Endothelial cell of umbilical vein (primary cell): Measurements from ENCODE around the gene SERPINA5. TPM values are rescaled to one million over a fixed set of nuclear protein-coding genes. Genes with fewer than 3 reads are reported as not detected.

Source experiments
- BruUV-seq: library from RNA; stranded (reverse); fragments of 400-500 nt; replicated peaks from 2 replicates; lab custom pipeline; 2021; lab: Mats Ljungman, UMichigan
- CTCF ChIA-PET: fragments of 300-600, 350-600 bp; sonication (Branson Sonifier 250); formaldehyde crosslinking; loops from one replicate; lab custom pipeline; 2021; ENCODE audit warnings: antibody characterized with exemption, inconsistent platforms; lab: Charles Lee
- POLR2A ChIA-PET: fragments of 300-600, 350-600 bp; sonication (Branson Sonifier 250); formaldehyde crosslinking; loops from one replicate; lab custom pipeline; 2021; ENCODE audit warnings: antibody characterized with exemption, inconsistent platforms; lab: Charles Lee
- DNase-seq: peaks from one replicate; pipeline ENCODE4 v3.0.0-alpha.2; 2011; ENCODE audit warnings: low read depth, low spot score
- FAIRE-seq: peaks from 2 replicates; lab custom pipeline; 2011; peaks lifted over from hg19 to GRCh38; lab: Jason Lieb, UNC
- H2AFZ ChIP-seq: 2 replicates; pipeline ENCODE4 v1.6.0; 2012; ENCODE audit warnings: low read depth, low read length, control low read depth, inconsistent platforms
- H3K27ac ChIP-seq: 2 replicates; pipeline ENCODE4 v1.5.1; 2011; ENCODE audit warnings: low read depth, mild to moderate bottlenecking, control low read depth, low read length, moderate library complexity; ENCODE audit not compliant: insufficient read depth
- H3K27me3 ChIP-seq, 2 experiments: 2 replicates each; pipeline versions ENCODE4 v1.6.0 to v1.6.1; 2011; ENCODE audit warnings: low read length in 2 of 2, mixed read lengths in 1 of 2; ENCODE audit not compliant: control insufficient read depth in 2 of 2, insufficient read depth in 2 of 2
- H3K36me3 ChIP-seq, 2 experiments: 2 replicates in 1 of 2; 3 replicates in 1 of 2; pipeline ENCODE4 v1.5.1; 2011; ENCODE audit warnings: low read length in 2 of 2, mild to moderate bottlenecking in 1 of 2, moderate library complexity in 1 of 2; ENCODE audit not compliant: control insufficient read depth in 2 of 2, insufficient read depth in 2 of 2; ENCODE audit errors: extremely low read depth in 1 of 2
- H3K4me1 ChIP-seq: 3 replicates; pipeline ENCODE4 v1.5.1; 2011; ENCODE audit warnings: mild to moderate bottlenecking, low read length; ENCODE audit not compliant: control insufficient read depth, insufficient read depth; ENCODE audit errors: extremely low read depth
- H3K4me2 ChIP-seq: 2 replicates; pipeline ENCODE4 v1.6.1; 2011; ENCODE audit warnings: low read length, control low read depth, mixed read lengths; ENCODE audit not compliant: insufficient read depth
- H3K4me3 ChIP-seq, 3 experiments: fragments of 200-600 bp in 1 of 3; sonication (generic), shearing (Covaris generic) in 1 of 3; replicated peaks in 1 of 3; 2 replicates each; pipeline ENCODE4 v1.5.1; 2011 to 2016; ENCODE audit warnings: control low read depth in 3 of 3, low read length in 3 of 3, mild to moderate bottlenecking in 2 of 3, inconsistent platforms in 1 of 3, low read depth in 1 of 3, moderate library complexity in 1 of 3; ENCODE audit not compliant: insufficient read depth in 1 of 3
- H3K79me2 ChIP-seq: 2 replicates; pipeline ENCODE4 v1.6.0; 2012; ENCODE audit warnings: low read length, inconsistent platforms; ENCODE audit not compliant: control insufficient read depth, insufficient read depth
- H3K9ac ChIP-seq: replicated peaks from 2 replicates; pipeline ENCODE3; 2011; ENCODE audit warnings: low read length, control low read depth; ENCODE audit not compliant: insufficient read depth; ENCODE audit errors: extremely low read depth
- H3K9me1 ChIP-seq: replicated peaks from 3 replicates; pipeline ENCODE4 v1.6.0; 2011; ENCODE audit warnings: mild to moderate bottlenecking, low read length; ENCODE audit not compliant: control insufficient read depth, insufficient read depth; ENCODE audit errors: extremely low read depth
- H3K9me3 ChIP-seq: replicated peaks from 2 replicates; pipeline ENCODE4 v1.5.1; 2012; ENCODE audit warnings: low read length, inconsistent platforms; ENCODE audit not compliant: control insufficient read depth, insufficient read depth
- H4K20me1 ChIP-seq: replicated peaks from 2 replicates; pipeline ENCODE3; 2011; ENCODE audit warnings: mild to moderate bottlenecking, low read length; ENCODE audit not compliant: control insufficient read depth, insufficient read depth; ENCODE audit errors: extremely low read depth
- EZH2 ChIP-seq: IDR thresholded peaks from 2 replicates; pipeline ENCODE4 v1.6.1; 2012; ENCODE audit warnings: borderline replicate concordance, low read depth, mild to moderate bottlenecking, moderate library complexity, low read length, inconsistent platforms; ENCODE audit not compliant: severe bottlenecking
- JUN ChIP-seq: IDR thresholded peaks from 2 replicates; pipeline ENCODE4 v1.6.1; 2011; ENCODE audit warnings: borderline replicate concordance, low read depth; ENCODE audit not compliant: insufficient read length, insufficient read depth
- POLR2A ChIP-seq: IDR thresholded peaks from 2 replicates; pipeline ENCODE4 v1.6.1; 2012; ENCODE audit warnings: low read depth, mild to moderate bottlenecking, control low read depth, low read length
- dilution Hi-C: fragments of 300-500 bp; cut with MboI; formaldehyde crosslinking; loops from one replicate; pipeline ENCODE4 v1.15.0; 2019; ENCODE audit warnings: low sequenced_read_pairs; ENCODE audit not compliant: extremely low pct_ligation_motif_present
- intact Hi-C: fragments of 100-400 bp; cut with micrococcal nuclease; formaldehyde crosslinking; loops from one replicate; pipeline ENCODE4 v1.10.0; 2022
- polyA plus RNA-seq, 4 experiments: library from polyadenylated mRNA; depleted of rRNA in 3 of 4; stranded (reverse) in 3 of 4; unstranded in 1 of 4; fragments of >200 nt; gene quantifications; 2 replicates each; pipeline versions ENCODE4 v1.2.1 to v1.2.3, GENCODE V29; 2011 to 2012; ENCODE audit warnings: missing spikeins in 1 of 4
- total RNA-seq: library from RNA; stranded (reverse); gene quantifications from 2 replicates; pipeline ENCODE4 v1.2.3, GENCODE V29; 2021

Gene SERPINA5
- total and polyA plus RNA-seq, 2 donors (not counting 3 experiments of a cell fraction or from before 2014, with no cell fraction given) = 0.12 TPM; not detected in 1

- TF ChIP-seq POLR2A (no peak), JUN (no peak)
- Histone ChIP-seq H2AFZ (no peak overlapping the region), H3K9me3 (no peaks in the 10 kb centered on the region), H3K27ac (no peak overlapping the region), H3K4me1 (no peaks in the 10 kb centered on the region), H4K20me1 (no peaks in the 10 kb centered on the region), H3K36me3 (no peaks in the 10 kb centered on the region), H3K9ac (no peak overlapping the region), H3K79me2 (no peaks in the 10 kb centered on the region), H3K9me1 (no peaks in the 10 kb centered on the region), H3K4me3 (no peak overlapping the region), H3K27me3 (no peaks in the 10 kb centered on the region), H3K4me2 (no peak overlapping the region)
- no peak for FAIRE-seq
- no peak for DNase-seq
- dilution Hi-C loops (no loop called here), intact Hi-C loops (no loop called here)
- ChIA-PET CTCF (interaction anchor here (1.7 kb wide), 1 partner anchor 16 kb away, joined by 5 read pairs; no protein-coding TSS in a partner anchor), POLR2A (no interaction called here)
- BruUV-seq = no TSS peak
These were observed 48.8 kb upstream of the SERPINA5 start for GRCh38 chr14:94532447-94532846.

- Histone ChIP-seq H3K27me3 (no peaks in the 10 kb centered on the region), H3K79me2 (no peaks in the 10 kb centered on the region), H2AFZ (no peak overlapping the region), H3K4me2 (no peak overlapping the region), H4K20me1 (no peaks in the 10 kb centered on the region), H3K27ac (no peak overlapping the region), H3K4me1 (peaks cover 4% of the 10 kb centered on the region), H3K36me3 (no peaks in the 10 kb centered on the region), H3K4me3 (no peak overlapping the region), H3K9ac (no peak overlapping the region), H3K9me1 (no peaks in the 10 kb centered on the region), H3K9me3 (no peaks in the 10 kb centered on the region)
- no TSS peak for BruUV-seq
- FAIRE-seq (no peak), DNase-seq (no peak)
- TF ChIP-seq EZH2 = no peak
- intact Hi-C loops = no loop called here
- ChIA-PET POLR2A (no interaction called here), CTCF (interaction anchor here (1.0 kb wide), 1 partner anchor 112 kb away, joined by 3 read pairs; no protein-coding TSS in a partner anchor)
- dilution Hi-C loops = no loop called here
These were observed 45.7 kb upstream of the SERPINA5 start for GRCh38 chr14:94535506-94535905.
